ENCODE data around the gene CD37.

GRCh38 chr19:49368711-49369358 lies 33.6 kb downstream of the CD37 start:
- TF ChIP-seq CTCF (IDR thresholded peaks at IDR 0.05) (no peak), POLR2A (IDR thresholded peaks at IDR 0.05) (no peak)

Measured in breast epithelium (tissue), 3 donors.